Left lobe of liver (tissue), 2 donors: ENCODE measurements around the gene CKAP2L. TPM values are rescaled to one million over a fixed set of nuclear protein-coding genes. Genes with fewer than 3 reads are reported as not detected.
A peak's percentile ranks its signal among the peaks of the same experiment; 100 is the strongest.

Source experiments
- ATAC-seq: fragments of 200-7000 bp; cut with Tn5 transposase; one replicate; pipeline ENCODE4 v1.9.1; 2020; ENCODE audit warnings: mild to moderate bottlenecking, moderate library complexity
- DNase-seq: peaks from one replicate; pipeline ENCODE4 v3.0.0-alpha.2; 2020; ENCODE audit warnings: low spot score
- total RNA-seq: library from RNA; stranded (reverse); gene quantifications from one replicate; pipeline ENCODE4 v1.2.1, GENCODE V29; 2021
- donor health status: DM: no; HTN: no; CAD: no; lungs with moderate emphysema.
- donor health status: DM: no; HTN: yes; CAD: no.

Gene CKAP2L
- total RNA-seq, 1 donor from 2014 or later = 0.08 TPM

GRCh38 chr2:112793449-112793978 is 29.1 kb upstream of the CKAP2L start:
- no peak for DNase-seq
- no peak for ATAC-seq

- no peak for ATAC-seq
- no peak for DNase-seq
These were observed 28.0 kb upstream of the CKAP2L start for GRCh38 chr2:112792419-112792818.

- ATAC-seq (no peak), DNase-seq (no peak)
These were observed 27.4 kb upstream of the CKAP2L start for GRCh38 chr2:112791693-112792230.

GRCh38 chr2:112791019-112791418 is 26.6 kb upstream of the CKAP2L start:
- ATAC-seq (no peak), DNase-seq (no peak)

GRCh38 chr2:112790305-112790704 is 25.9 kb upstream of the CKAP2L start:
- ATAC-seq = peak; percentile 21
- DNase-seq = no peak

GRCh38 chr2:112789186-112789585 is 24.8 kb upstream of the CKAP2L start:
- ATAC-seq (no peak), DNase-seq (no peak)

- DNase-seq = no peak
- ATAC-seq = no peak
These were observed 24.2 kb upstream of the CKAP2L start for GRCh38 chr2:112788653-112789052.

GRCh38 chr2:112787729-112788393 is 23.5 kb upstream of the CKAP2L start:
- ATAC-seq = no peak

GRCh38 chr2:112787294-112787693 is 22.9 kb upstream of the CKAP2L start:
- ATAC-seq (no peak), DNase-seq (no peak)

More at GRCh38 chr2:112787729-112788393, 23.5 kb upstream of the CKAP2L start:
- no peak for DNase-seq

GRCh38 chr2:112784199-112785189 is 20.1 kb upstream of the CKAP2L start, which contains the start of gene IL1A:
Gene IL1A (minus strand): TSS chr2:112784493. CDS start chr2:112783770, 723 bp downstream.
- no peak for DNase-seq
- ATAC-seq = no peak

- ATAC-seq (no peak), DNase-seq (no peak)
These were observed 18.8 kb upstream of the CKAP2L start for GRCh38 chr2:112783187-112783714.

GRCh38 chr2:112782234-112782799 is 17.9 kb upstream of the CKAP2L start:
- ATAC-seq = no peak
- DNase-seq = no peak

- no peak for ATAC-seq
- no peak for DNase-seq
These were observed 15.2 kb upstream of the CKAP2L start for GRCh38 chr2:112779598-112779997.

- ATAC-seq (no peak), DNase-seq (no peak)
These were observed 12.6 kb upstream of the CKAP2L start for GRCh38 chr2:112777036-112777435.

- DNase-seq (no peak), ATAC-seq (no peak)
These were observed 11.7 kb upstream of the CKAP2L start for GRCh38 chr2:112776113-112776512.

- ATAC-seq (no peak), DNase-seq (no peak)
These were observed 10.3 kb upstream of the CKAP2L start for GRCh38 chr2:112774536-112775285.

GRCh38 chr2:112773556-112773955 is 9.1 kb upstream of the CKAP2L start:
- DNase-seq (no peak), ATAC-seq (no peak)

- no peak for ATAC-seq
These were observed 8.6 kb upstream of the CKAP2L start for GRCh38 chr2:112772911-112773475.

GRCh38 chr2:112772322-112772721 is 7.9 kb upstream of the CKAP2L start:
- DNase-seq = no peak
- ATAC-seq = no peak

More at GRCh38 chr2:112772911-112773475, 8.6 kb upstream of the CKAP2L start:
- DNase-seq = no peak

GRCh38 chr2:112768432-112768831 is 4.0 kb upstream of the CKAP2L start:
- ATAC-seq (no peak), DNase-seq (no peak)
